ENCODE data around the gene DDX1.

Gene DDX1

GRCh38 chr2:15638720-15639119, 47.1 kb downstream of the DDX1 start:
- H3K27me3 ChIP-seq (ENCODE audit: control insufficient read depth, insufficient read depth, low read length): no peaks in the 10 kb centered on the region
- H3K4me3 ChIP-seq (ENCODE audit: low read length): no peak overlapping the region
- H3K36me3 ChIP-seq (ENCODE audit: insufficient read depth, low read length): peaks cover 29% of the 10 kb centered on the region
- H3K4me1 ChIP-seq (ENCODE audit: control insufficient read depth, insufficient read depth, low read length): peaks cover 29% of the 10 kb centered on the region
- H3K4me2 ChIP-seq (ENCODE audit: low read length): no peak overlapping the region
- H3K9ac ChIP-seq (ENCODE audit: low read depth, low read length): no peak overlapping the region
- no peaks in the 10 kb centered on the region for H3K9me3 ChIP-seq (replicated peaks; ENCODE audit: low read length)

GRCh38 chr2:15639323-15640251, 47.9 kb downstream of the DDX1 start:
- H3K4me3 ChIP-seq (ENCODE audit: low read length): no peak overlapping the region
- no peak overlapping the region for H3K9ac ChIP-seq (ENCODE audit: low read depth, low read length)
- H3K4me1 ChIP-seq (ENCODE audit: control insufficient read depth, insufficient read depth, low read length): peaks cover 28% of the 10 kb centered on the region

GRCh38 chr2:15640261-15640711, 48.6 kb downstream of the DDX1 start:
- Histone ChIP-seq H3K4me2 (ENCODE audit: low read length) (no peak overlapping the region), H3K9ac (ENCODE audit: low read depth, low read length) (no peak overlapping the region), H3K4me1 (ENCODE audit: control insufficient read depth, insufficient read depth, low read length) (peaks cover 26% of the 10 kb centered on the region), H3K9me3 (replicated peaks; ENCODE audit: low read length) (no peaks in the 10 kb centered on the region), H3K36me3 (ENCODE audit: insufficient read depth, low read length) (peaks cover 19% of the 10 kb centered on the region), H3K27me3 (ENCODE audit: control insufficient read depth, insufficient read depth, low read length) (no peaks in the 10 kb centered on the region), H3K4me3 (ENCODE audit: low read length) (no peak overlapping the region)

More at GRCh38 chr2:15639323-15640251, 47.9 kb downstream of the DDX1 start:
- Histone ChIP-seq H3K4me2 (ENCODE audit: low read length) (no peak overlapping the region), H3K9me3 (replicated peaks; ENCODE audit: low read length) (no peaks in the 10 kb centered on the region), H3K27me3 (ENCODE audit: control insufficient read depth, insufficient read depth, low read length) (no peaks in the 10 kb centered on the region), H3K36me3 (ENCODE audit: insufficient read depth, low read length) (peaks cover 20% of the 10 kb centered on the region)

GRCh38 chr2:15640784-15641183, 49.1 kb downstream of the DDX1 start:
- Histone ChIP-seq H3K4me2 (ENCODE audit: low read length) (no peak overlapping the region), H3K36me3 (ENCODE audit: insufficient read depth, low read length) (peaks cover 19% of the 10 kb centered on the region)

GRCh38 chr2:15641530-15641982, 49.9 kb downstream of the DDX1 start:
- H3K9ac ChIP-seq (ENCODE audit: low read depth, low read length): no peak overlapping the region
- H3K36me3 ChIP-seq (ENCODE audit: insufficient read depth, low read length): peaks cover 19% of the 10 kb centered on the region
- H3K4me2 ChIP-seq (ENCODE audit: low read length): no peak overlapping the region
- H3K9me3 ChIP-seq (replicated peaks; ENCODE audit: low read length): no peaks in the 10 kb centered on the region
- peaks cover 26% of the 10 kb centered on the region for H3K4me1 ChIP-seq (ENCODE audit: control insufficient read depth, insufficient read depth, low read length)
- H3K27me3 ChIP-seq (ENCODE audit: control insufficient read depth, insufficient read depth, low read length): no peaks in the 10 kb centered on the region
- no peak overlapping the region for H3K4me3 ChIP-seq (ENCODE audit: low read length)

More at GRCh38 chr2:15640784-15641183, 49.1 kb downstream of the DDX1 start:
- H3K4me1 ChIP-seq (ENCODE audit: control insufficient read depth, insufficient read depth, low read length): peaks cover 26% of the 10 kb centered on the region
- H3K27me3 ChIP-seq (ENCODE audit: control insufficient read depth, insufficient read depth, low read length): no peaks in the 10 kb centered on the region
- no peak overlapping the region for H3K4me3 ChIP-seq (ENCODE audit: low read length)
- no peaks in the 10 kb centered on the region for H3K9me3 ChIP-seq (replicated peaks; ENCODE audit: low read length)
- H3K9ac ChIP-seq (ENCODE audit: low read depth, low read length): no peak overlapping the region

- Histone ChIP-seq H3K9me3 (replicated peaks; ENCODE audit: low read length) (no peaks in the 10 kb centered on the region), H3K9ac (ENCODE audit: low read depth, low read length) (no peak overlapping the region), H3K4me1 (ENCODE audit: control insufficient read depth, insufficient read depth, low read length) (peaks cover 26% of the 10 kb centered on the region), H3K36me3 (ENCODE audit: insufficient read depth, low read length) (peaks cover 19% of the 10 kb centered on the region), H3K4me2 (ENCODE audit: low read length) (no peak overlapping the region), H3K27me3 (ENCODE audit: control insufficient read depth, insufficient read depth, low read length) (no peaks in the 10 kb centered on the region), H3K4me3 (ENCODE audit: low read length) (no peak overlapping the region)
These were observed 50.5 kb downstream of the DDX1 start for GRCh38 chr2:15642011-15642814.

GRCh38 chr2:15642815-15643500, 51.3 kb downstream of the DDX1 start:
- Histone ChIP-seq H3K4me2 (ENCODE audit: low read length) (no peak overlapping the region), H3K36me3 (ENCODE audit: insufficient read depth, low read length) (peaks cover 13% of the 10 kb centered on the region), H3K4me3 (ENCODE audit: low read length) (no peak overlapping the region), H3K4me1 (ENCODE audit: control insufficient read depth, insufficient read depth, low read length) (peaks cover 20% of the 10 kb centered on the region), H3K9me3 (replicated peaks; ENCODE audit: low read length) (no peaks in the 10 kb centered on the region), H3K27me3 (ENCODE audit: control insufficient read depth, insufficient read depth, low read length) (no peaks in the 10 kb centered on the region), H3K9ac (ENCODE audit: low read depth, low read length) (no peak overlapping the region)

GRCh38 chr2:15643791-15644585, 52.3 kb downstream of the DDX1 start:
- H3K27me3 ChIP-seq (ENCODE audit: control insufficient read depth, insufficient read depth, low read length): no peaks in the 10 kb centered on the region
- H3K4me3 ChIP-seq (ENCODE audit: low read length): no peak overlapping the region
- H3K9ac ChIP-seq (ENCODE audit: low read depth, low read length): no peak overlapping the region
- peaks cover 11% of the 10 kb centered on the region for H3K36me3 ChIP-seq (ENCODE audit: insufficient read depth, low read length)
- H3K9me3 ChIP-seq (replicated peaks; ENCODE audit: low read length): no peaks in the 10 kb centered on the region
- H3K4me1 ChIP-seq (ENCODE audit: control insufficient read depth, insufficient read depth, low read length): peaks cover 9% of the 10 kb centered on the region
- no peak overlapping the region for H3K4me2 ChIP-seq (ENCODE audit: low read length)

- H3K9ac ChIP-seq (ENCODE audit: low read depth, low read length): no peak overlapping the region
- H3K4me1 ChIP-seq (ENCODE audit: control insufficient read depth, insufficient read depth, low read length): peaks cover 2% of the 10 kb centered on the region
- no peaks in the 10 kb centered on the region for H3K9me3 ChIP-seq (replicated peaks; ENCODE audit: low read length)
- H3K4me3 ChIP-seq (ENCODE audit: low read length): no peak overlapping the region
- peaks cover 11% of the 10 kb centered on the region for H3K36me3 ChIP-seq (ENCODE audit: insufficient read depth, low read length)
- H3K4me2 ChIP-seq (ENCODE audit: low read length): no peak overlapping the region
- peaks cover 4% of the 10 kb centered on the region for H3K27me3 ChIP-seq (ENCODE audit: control insufficient read depth, insufficient read depth, low read length)
These were observed 53.6 kb downstream of the DDX1 start for GRCh38 chr2:15645300-15645699.

- Histone ChIP-seq H3K9me3 (replicated peaks; ENCODE audit: low read length) (no peaks in the 10 kb centered on the region), H3K4me1 (ENCODE audit: control insufficient read depth, insufficient read depth, low read length) (no peaks in the 10 kb centered on the region), H3K4me2 (ENCODE audit: low read length) (no peak overlapping the region), H3K36me3 (ENCODE audit: insufficient read depth, low read length) (peaks cover 11% of the 10 kb centered on the region), H3K27me3 (ENCODE audit: control insufficient read depth, insufficient read depth, low read length) (peaks cover 4% of the 10 kb centered on the region), H3K9ac (ENCODE audit: low read depth, low read length) (no peak overlapping the region), H3K4me3 (ENCODE audit: low read length) (no peak overlapping the region)
These were observed 54.2 kb downstream of the DDX1 start for GRCh38 chr2:15645720-15646385.

Measured in skeletal muscle satellite cell (primary cell).